ENCODE results near the gene TGFB3. TPM values are rescaled to one million over a fixed set of nuclear protein-coding genes. Genes with fewer than 3 reads are reported as not detected.
"Not testable (repeated sequence)": the region's sequence is repeated elsewhere in the genome, so short reads cannot be mapped to it uniquely, and the experiment has no call there.

The TGFB3 gene
- total RNA-seq, 1 experiment from 2014 or later = 10.0 TPM

GRCh38 chr14:75920421-75920820, 61.4 kb downstream of the TGFB3 start:
- H3K9ac ChIP-seq (ENCODE audit: low read length); H3K9me2 ChIP-seq (replicated peaks; ENCODE audit: insufficient read depth, low read length); H3K4me3 ChIP-seq (ENCODE audit: low read length): not testable (repeated sequence)

GRCh38 chr14:75917946-75918335, 63.9 kb downstream of the TGFB3 start:
- no peak overlapping the region for H2AFZ ChIP-seq (ENCODE audit: low read length)
- no peak for DNase-seq
- H3K4me2 ChIP-seq (ENCODE audit: low read depth, low read length, poor library complexity, severe bottlenecking) = no peak overlapping the region
- H3K36me3 ChIP-seq (ENCODE audit: insufficient read depth, low read length) = no peaks in the 10 kb centered on the region
- no peaks in the 10 kb centered on the region for H3K79me2 ChIP-seq (ENCODE audit: low read length)
- no peak overlapping the region for H3K4me3 ChIP-seq (ENCODE audit: low read length)
- H3K27me3 ChIP-seq (ENCODE audit: low read length) = no peaks in the 10 kb centered on the region
- no peak overlapping the region for H3K9ac ChIP-seq (ENCODE audit: low read length)
- peaks cover 8% of the 10 kb centered on the region for H3K4me1 ChIP-seq (ENCODE audit: low read length)
- no peaks in the 10 kb centered on the region for H4K20me1 ChIP-seq (ENCODE audit: insufficient read depth, low read depth, low read length)
- no peak overlapping the region for H3K27ac ChIP-seq (ENCODE audit: low read length)
- no peaks in the 10 kb centered on the region for H3K9me2 ChIP-seq (replicated peaks; ENCODE audit: insufficient read depth, low read length)
- H3K9me3 ChIP-seq (ENCODE audit: low read length) = no peaks in the 10 kb centered on the region

More at GRCh38 chr14:75920421-75920820, 61.4 kb downstream of the TGFB3 start:
- H3K79me2 ChIP-seq (ENCODE audit: low read length); DNase-seq; H3K4me2 ChIP-seq (ENCODE audit: low read depth, low read length, poor library complexity, severe bottlenecking); H3K9me3 ChIP-seq (ENCODE audit: low read length); H3K27me3 ChIP-seq (ENCODE audit: low read length); H4K20me1 ChIP-seq (ENCODE audit: insufficient read depth, low read depth, low read length); H3K4me1 ChIP-seq (ENCODE audit: low read length); H3K27ac ChIP-seq (ENCODE audit: low read length); H3K36me3 ChIP-seq (ENCODE audit: insufficient read depth, low read length); H2AFZ ChIP-seq (ENCODE audit: low read length): not testable (repeated sequence)

- H3K27me3 ChIP-seq (ENCODE audit: low read length) = no peaks in the 10 kb centered on the region
- no peaks in the 10 kb centered on the region for H3K79me2 ChIP-seq (ENCODE audit: low read length)
- DNase-seq = no peak
- peaks cover 8% of the 10 kb centered on the region for H3K4me1 ChIP-seq (ENCODE audit: low read length)
- H3K4me3 ChIP-seq (ENCODE audit: low read length) = no peak overlapping the region
- H3K4me2 ChIP-seq (ENCODE audit: low read depth, low read length, poor library complexity, severe bottlenecking) = no peak overlapping the region
- H2AFZ ChIP-seq (ENCODE audit: low read length) = no peak overlapping the region
- H3K36me3 ChIP-seq (ENCODE audit: insufficient read depth, low read length) = no peaks in the 10 kb centered on the region
- H3K9ac ChIP-seq (ENCODE audit: low read length) = no peak overlapping the region
- H3K27ac ChIP-seq (ENCODE audit: low read length) = no peak overlapping the region
- H3K9me3 ChIP-seq (ENCODE audit: low read length) = no peaks in the 10 kb centered on the region
- H4K20me1 ChIP-seq (ENCODE audit: insufficient read depth, low read depth, low read length) = no peaks in the 10 kb centered on the region
- no peaks in the 10 kb centered on the region for H3K9me2 ChIP-seq (replicated peaks; ENCODE audit: insufficient read depth, low read length)
These were observed 64.4 kb downstream of the TGFB3 start for GRCh38 chr14:75917322-75917945.

GRCh38 chr14:75915045-75915444, 66.8 kb downstream of the TGFB3 start:
- Histone ChIP-seq H3K4me2 (ENCODE audit: low read depth, low read length, poor library complexity, severe bottlenecking) (no peak overlapping the region), H3K9me3 (ENCODE audit: low read length) (no peaks in the 10 kb centered on the region)

DNA sequence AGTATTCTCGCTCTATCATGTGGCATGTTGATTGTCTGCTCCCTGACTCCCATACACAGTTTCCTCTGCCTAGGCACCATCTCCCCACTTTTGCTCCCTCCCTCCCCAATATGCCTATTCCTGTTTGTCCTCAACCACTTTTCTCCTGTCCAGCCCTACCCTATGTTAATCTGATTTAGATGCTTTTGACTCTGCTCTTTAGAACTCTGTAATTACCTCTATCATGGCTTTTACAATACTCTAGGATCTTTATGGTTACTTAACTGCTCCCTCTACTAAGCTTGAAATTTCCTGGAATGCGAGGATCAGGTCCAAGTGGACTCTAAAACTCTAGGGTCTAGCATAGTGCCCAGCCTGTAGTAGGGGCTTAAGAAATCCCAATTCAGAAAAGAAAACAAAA, 68.6 kb downstream of the TGFB3 start:
- no peak overlapping the region for H3K4me2 ChIP-seq (ENCODE audit: low read depth, low read length, poor library complexity, severe bottlenecking)
- peaks cover 8% of the 10 kb centered on the region for H3K4me1 ChIP-seq (ENCODE audit: low read length)
- H2AFZ ChIP-seq (ENCODE audit: low read length) = no peak overlapping the region
- H3K4me3 ChIP-seq (ENCODE audit: low read length) = no peak overlapping the region
- no peak overlapping the region for H3K27ac ChIP-seq (ENCODE audit: low read length)
- H3K9ac ChIP-seq (ENCODE audit: low read length) = no peak overlapping the region
- H3K36me3 ChIP-seq (ENCODE audit: insufficient read depth, low read length) = no peaks in the 10 kb centered on the region
- DNase-seq = no peak
- no peaks in the 10 kb centered on the region for H3K27me3 ChIP-seq (ENCODE audit: low read length)
- H3K9me2 ChIP-seq (replicated peaks; ENCODE audit: insufficient read depth, low read length) = no peaks in the 10 kb centered on the region
- H3K9me3 ChIP-seq (ENCODE audit: low read length) = no peaks in the 10 kb centered on the region
- no peaks in the 10 kb centered on the region for H3K79me2 ChIP-seq (ENCODE audit: low read length)
- no peaks in the 10 kb centered on the region for H4K20me1 ChIP-seq (ENCODE audit: insufficient read depth, low read depth, low read length)

More at GRCh38 chr14:75915045-75915444, 66.8 kb downstream of the TGFB3 start:
- Histone ChIP-seq H2AFZ (ENCODE audit: low read length) (no peak overlapping the region), H3K9me2 (replicated peaks; ENCODE audit: insufficient read depth, low read length) (no peaks in the 10 kb centered on the region), H3K27me3 (ENCODE audit: low read length) (no peaks in the 10 kb centered on the region), H3K9ac (ENCODE audit: low read length) (no peak overlapping the region), H3K4me3 (ENCODE audit: low read length) (no peak overlapping the region), H3K27ac (ENCODE audit: low read length) (no peak overlapping the region), H3K4me1 (ENCODE audit: low read length) (peaks cover 8% of the 10 kb centered on the region), H3K36me3 (ENCODE audit: insufficient read depth, low read length) (no peaks in the 10 kb centered on the region), H3K79me2 (ENCODE audit: low read length) (no peaks in the 10 kb centered on the region), H4K20me1 (ENCODE audit: insufficient read depth, low read depth, low read length) (no peaks in the 10 kb centered on the region)
- DNase-seq = no peak

- Histone ChIP-seq H3K36me3 (ENCODE audit: insufficient read depth, low read length) (no peaks in the 10 kb centered on the region), H3K9ac (ENCODE audit: low read length) (no peak overlapping the region), H4K20me1 (ENCODE audit: insufficient read depth, low read depth, low read length) (no peaks in the 10 kb centered on the region), H3K4me3 (ENCODE audit: low read length) (no peak overlapping the region), H3K79me2 (ENCODE audit: low read length) (no peaks in the 10 kb centered on the region), H2AFZ (ENCODE audit: low read length) (no peak overlapping the region), H3K27ac (ENCODE audit: low read length) (no peak overlapping the region), H3K4me1 (ENCODE audit: low read length) (peaks cover 8% of the 10 kb centered on the region), H3K9me2 (replicated peaks; ENCODE audit: insufficient read depth, low read length) (no peaks in the 10 kb centered on the region), H3K4me2 (ENCODE audit: low read depth, low read length, poor library complexity, severe bottlenecking) (no peak overlapping the region), H3K27me3 (ENCODE audit: low read length) (no peaks in the 10 kb centered on the region), H3K9me3 (ENCODE audit: low read length) (no peaks in the 10 kb centered on the region)
- DNase-seq = no peak
These were observed 69.9 kb downstream of the TGFB3 start for GRCh38 chr14:75911883-75912282.

DNA sequence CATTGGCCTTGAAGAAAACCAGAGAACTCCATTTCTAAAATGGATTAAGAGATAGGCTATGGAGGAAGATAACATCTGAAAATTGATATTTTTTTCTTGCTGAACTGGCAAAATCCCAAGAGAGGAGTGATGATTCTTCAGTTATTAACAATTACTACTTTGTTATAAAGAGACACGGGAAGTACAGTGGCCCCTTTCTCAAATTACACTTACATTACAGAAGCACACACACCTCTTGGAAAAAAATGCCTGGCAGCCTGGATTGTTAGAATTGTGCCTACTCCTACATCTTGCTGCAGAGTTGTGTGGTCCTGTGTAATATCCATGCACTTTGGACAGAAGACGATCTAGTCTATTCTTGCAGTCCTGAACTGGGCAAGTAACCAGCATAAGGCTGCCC, 71.7 kb downstream of the TGFB3 start:
- Histone ChIP-seq H3K27me3 (ENCODE audit: low read length) (no peaks in the 10 kb centered on the region), H3K9me2 (replicated peaks; ENCODE audit: insufficient read depth, low read length) (no peaks in the 10 kb centered on the region), H3K4me1 (ENCODE audit: low read length) (peaks cover 2% of the 10 kb centered on the region), H2AFZ (ENCODE audit: low read length) (no peak overlapping the region), H3K79me2 (ENCODE audit: low read length) (no peaks in the 10 kb centered on the region), H4K20me1 (ENCODE audit: insufficient read depth, low read depth, low read length) (no peaks in the 10 kb centered on the region), H3K4me2 (ENCODE audit: low read depth, low read length, poor library complexity, severe bottlenecking) (no peak overlapping the region), H3K4me3 (ENCODE audit: low read length) (no peak overlapping the region), H3K9ac (ENCODE audit: low read length) (no peak overlapping the region), H3K9me3 (ENCODE audit: low read length) (no peaks in the 10 kb centered on the region), H3K36me3 (ENCODE audit: insufficient read depth, low read length) (no peaks in the 10 kb centered on the region), H3K27ac (ENCODE audit: low read length) (no peak overlapping the region)
- DNase-seq = no peak

- H3K36me3 ChIP-seq (ENCODE audit: insufficient read depth, low read length) = no peaks in the 10 kb centered on the region
- H3K4me1 ChIP-seq (ENCODE audit: low read length) = no peaks in the 10 kb centered on the region
- no peak overlapping the region for H3K4me2 ChIP-seq (ENCODE audit: low read depth, low read length, poor library complexity, severe bottlenecking)
- no peaks in the 10 kb centered on the region for H4K20me1 ChIP-seq (ENCODE audit: insufficient read depth, low read depth, low read length)
- no peak overlapping the region for H2AFZ ChIP-seq (ENCODE audit: low read length)
- H3K27me3 ChIP-seq (ENCODE audit: low read length) = no peaks in the 10 kb centered on the region
- no peaks in the 10 kb centered on the region for H3K9me3 ChIP-seq (ENCODE audit: low read length)
- no peaks in the 10 kb centered on the region for H3K9me2 ChIP-seq (replicated peaks; ENCODE audit: insufficient read depth, low read length)
- H3K79me2 ChIP-seq (ENCODE audit: low read length) = no peaks in the 10 kb centered on the region
- DNase-seq = no peak
- H3K9ac ChIP-seq (ENCODE audit: low read length) = no peak overlapping the region
- no peak overlapping the region for H3K4me3 ChIP-seq (ENCODE audit: low read length)
- H3K27ac ChIP-seq (ENCODE audit: low read length) = no peak overlapping the region
These were observed 72.2 kb downstream of the TGFB3 start for GRCh38 chr14:75909630-75910029.

Data from Karpas-422 (cell line).